Astrocyte of the cerebellum (primary cell): ENCODE results near the gene CORO6.

Experiments
- DNase-seq: peaks from one replicate; pipeline ENCODE4 v3.0.0-alpha.2; 2011; ENCODE audit warnings: low read depth
- H3K4me3 ChIP-seq: 2 replicates; pipeline ENCODE4 v1.5.1; 2011; ENCODE audit warnings: mild to moderate bottlenecking, low read depth, low read length, moderate library complexity
- in situ Hi-C: cut with HindIII; loops from 2 replicates; pipeline ENCODE4 v1.10.0; 2017; ENCODE audit warnings: low sequenced_read_pairs
- TF ChIP-seq, protein P1 (sequence below): IDR thresholded peaks from 2 replicates; pipeline ENCODE4 v1.5.1; 2012; ENCODE audit warnings: low read length, low read depth, moderate library complexity, mild to moderate bottlenecking; ENCODE audit errors: missing control alignments

CORO6 gene

DNA sequence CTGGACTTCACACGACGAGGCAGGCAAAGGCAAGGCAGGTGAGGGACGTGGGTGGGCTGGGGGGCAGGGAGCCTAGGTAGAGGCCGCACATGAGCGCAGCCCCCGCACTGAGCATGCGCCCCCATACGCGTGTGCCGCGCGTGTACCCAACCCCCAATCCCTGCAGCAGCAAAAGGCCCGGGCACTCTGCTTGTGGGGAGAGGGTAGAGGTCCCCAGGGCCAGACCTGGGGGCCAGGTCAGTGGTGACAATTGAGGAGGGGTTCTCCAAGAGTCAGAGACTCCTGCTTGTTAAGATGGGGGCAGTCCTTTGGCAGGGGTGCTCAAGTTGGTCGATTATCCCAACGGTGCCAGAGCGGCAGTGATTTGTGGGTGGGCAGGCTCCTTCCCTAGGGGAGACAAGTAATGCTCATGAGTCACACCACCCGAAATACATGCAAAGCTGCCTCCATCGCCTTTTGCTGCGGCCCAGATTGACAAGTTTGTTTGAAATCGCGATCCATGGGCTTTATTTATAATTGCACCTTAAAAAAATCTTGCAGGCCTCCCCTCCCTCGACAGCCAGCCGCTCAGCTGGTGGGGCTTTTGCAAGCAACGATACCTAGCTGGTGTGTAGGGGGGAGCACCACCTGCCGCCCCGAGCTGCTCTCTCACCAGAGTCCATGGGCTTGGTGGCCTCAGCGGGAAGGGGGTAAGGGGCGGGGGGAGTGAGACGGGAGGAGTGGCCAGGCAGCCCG lies 32.1 kb downstream of the CORO6 start:
- H3K4me3 ChIP-seq = peak overlapping the region; percentile 44
- no peak for DNase-seq
- in situ Hi-C loops = no loop called here
- TF ChIP-seq, protein P1, sequence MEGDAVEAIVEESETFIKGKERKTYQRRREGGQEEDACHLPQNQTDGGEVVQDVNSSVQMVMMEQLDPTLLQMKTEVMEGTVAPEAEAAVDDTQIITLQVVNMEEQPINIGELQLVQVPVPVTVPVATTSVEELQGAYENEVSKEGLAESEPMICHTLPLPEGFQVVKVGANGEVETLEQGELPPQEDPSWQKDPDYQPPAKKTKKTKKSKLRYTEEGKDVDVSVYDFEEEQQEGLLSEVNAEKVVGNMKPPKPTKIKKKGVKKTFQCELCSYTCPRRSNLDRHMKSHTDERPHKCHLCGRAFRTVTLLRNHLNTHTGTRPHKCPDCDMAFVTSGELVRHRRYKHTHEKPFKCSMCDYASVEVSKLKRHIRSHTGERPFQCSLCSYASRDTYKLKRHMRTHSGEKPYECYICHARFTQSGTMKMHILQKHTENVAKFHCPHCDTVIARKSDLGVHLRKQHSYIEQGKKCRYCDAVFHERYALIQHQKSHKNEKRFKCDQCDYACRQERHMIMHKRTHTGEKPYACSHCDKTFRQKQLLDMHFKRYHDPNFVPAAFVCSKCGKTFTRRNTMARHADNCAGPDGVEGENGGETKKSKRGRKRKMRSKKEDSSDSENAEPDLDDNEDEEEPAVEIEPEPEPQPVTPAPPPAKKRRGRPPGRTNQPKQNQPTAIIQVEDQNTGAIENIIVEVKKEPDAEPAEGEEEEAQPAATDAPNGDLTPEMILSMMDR = no peak

- TF ChIP-seq, protein P1 = no peak
- no peak for DNase-seq
- in situ Hi-C loops = no loop called here
Measured at GRCh38 chr17:29589524-29590410, 32.9 kb downstream of the CORO6 start, which contains the start of gene GIT1. Gene GIT1, minus strand, starts transcription at chr17:29589648. Its CDS starts 270 bp downstream, at chr17:29589378.

DNA sequence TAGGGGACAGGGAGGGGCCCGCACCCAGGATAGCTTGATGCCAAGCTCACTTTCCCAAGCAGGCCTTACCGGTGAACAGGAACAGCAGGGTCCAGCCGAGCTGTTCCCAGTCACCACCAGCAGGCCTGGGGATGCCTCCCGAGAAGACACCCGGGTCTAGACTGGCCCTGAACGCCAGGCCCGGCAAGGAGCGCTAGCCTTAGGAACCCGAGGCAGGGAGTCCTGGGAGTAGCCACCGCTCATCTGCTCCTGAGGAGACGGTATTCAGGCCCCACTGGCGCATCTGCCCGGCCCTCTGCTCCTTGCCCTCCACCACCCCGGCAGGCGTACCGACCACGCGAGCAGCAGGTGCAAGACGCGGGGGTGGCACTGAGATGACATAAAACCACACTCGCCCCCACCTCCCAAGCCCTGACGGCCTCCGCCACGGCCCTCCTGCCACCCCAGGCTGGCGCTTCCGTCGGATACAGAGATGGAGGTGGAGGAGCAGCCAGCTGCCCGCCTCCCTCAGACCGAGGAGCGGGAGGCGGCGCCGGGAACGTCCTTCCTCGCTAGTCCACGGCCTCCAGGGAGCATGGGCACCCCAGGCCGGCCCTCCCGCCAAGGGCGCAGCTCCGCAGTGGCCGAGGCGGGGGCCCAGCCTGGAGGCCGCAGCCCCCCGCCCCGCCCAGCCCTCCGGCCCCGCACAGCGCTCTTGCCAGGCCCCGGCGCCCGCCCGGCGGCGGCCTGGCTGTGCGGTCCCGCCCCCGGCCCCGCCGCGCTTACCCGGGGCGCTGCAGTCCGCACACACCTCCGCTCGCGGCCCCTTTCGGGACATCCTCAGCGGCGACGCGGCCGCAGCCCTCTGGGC lies 33.9 kb downstream of the CORO6 start:
- no peak for DNase-seq
- TF ChIP-seq, protein P1 = no peak
- H3K4me3 ChIP-seq = peak overlapping the region; percentile 73
- in situ Hi-C loops = no loop called here

More at GRCh38 chr17:29589524-29590410, 32.9 kb downstream of the CORO6 start, which contains the start of gene GIT1:
- peak within 1 kb of the TSS; percentile 73 for H3K4me3 ChIP-seq

GRCh38 chr17:29588017-29588561 lies 34.6 kb downstream of the CORO6 start:
- in situ Hi-C loops = no loop called here
- TF ChIP-seq, protein P1 = no peak
- DNase-seq = no peak
- H3K4me3 ChIP-seq = peak overlapping the region; percentile 73

- no peak for DNase-seq
- peak overlapping the region; percentile 73 for H3K4me3 ChIP-seq
- in situ Hi-C loops = no loop called here
- TF ChIP-seq, protein P1 = no peak
Measured at GRCh38 chr17:29587591-29587990, 35.1 kb downstream of the CORO6 start.
